Skeletal muscle satellite cell (primary cell): ENCODE data around the gene OR1E1. TPM values are rescaled to one million over a fixed set of nuclear protein-coding genes. Genes with fewer than 3 reads are reported as not detected.
"Not testable (repeated sequence)": the region's sequence is repeated elsewhere in the genome, so short reads cannot be mapped to it uniquely, and the experiment has no call there.

Experiments
- H3K27me3 ChIP-seq: 2 replicates; pipeline ENCODE4 v1.7.0; 2013; ENCODE audit warnings: low read length; ENCODE audit not compliant: control insufficient read depth, insufficient read depth
- H3K36me3 ChIP-seq: 2 replicates; pipeline ENCODE4 v1.7.0; 2013; ENCODE audit warnings: mild to moderate bottlenecking, control low read depth, low read length; ENCODE audit not compliant: insufficient read depth
- H3K4me1 ChIP-seq: 2 replicates; pipeline ENCODE4 v1.7.0; 2013; ENCODE audit warnings: low read length; ENCODE audit not compliant: control insufficient read depth, insufficient read depth
- H3K4me2 ChIP-seq: 2 replicates; pipeline ENCODE4 v1.7.0; 2013; ENCODE audit warnings: mild to moderate bottlenecking, low read length
- H3K4me3 ChIP-seq: 2 replicates; pipeline ENCODE4 v1.7.0; 2013; ENCODE audit warnings: low read length
- H3K9ac ChIP-seq: 2 replicates; pipeline ENCODE4 v1.7.0; 2013; ENCODE audit warnings: mild to moderate bottlenecking, low read depth, low read length, moderate library complexity
- H3K9me3 ChIP-seq: replicated peaks from 2 replicates; pipeline ENCODE4 v1.7.0; 2013; ENCODE audit warnings: mild to moderate bottlenecking, control low read depth, low read length
- small RNA-seq: library from RNA; depleted of rRNA; stranded (forward); fragments of <200 nt; gene quantifications from one replicate; pipeline ENCODE3, GENCODE V24; 2012

OR1E1 gene

DNA sequence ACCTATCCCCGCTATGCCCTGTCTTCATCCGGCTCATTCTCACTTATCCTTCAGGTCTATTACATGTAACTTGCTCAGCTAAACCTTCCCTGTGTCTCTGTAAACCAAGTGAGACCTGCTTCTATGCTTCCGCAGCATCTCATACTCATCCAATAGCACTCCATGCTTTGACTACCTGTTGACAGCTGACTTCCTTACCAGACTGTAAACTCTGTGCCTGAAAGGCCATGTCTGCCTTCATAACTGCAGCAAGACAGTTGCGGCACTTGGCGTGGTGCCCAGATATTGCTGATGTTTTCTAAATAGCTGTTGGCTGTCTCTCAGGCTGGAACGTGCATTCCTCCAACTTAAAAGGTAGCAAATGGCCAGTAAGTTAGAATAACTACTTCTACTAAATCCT lies 1.8 kb upstream of the OR1E1 start:
- H3K27me3 ChIP-seq, result no peaks in the 10 kb centered on the region
- no peaks in the 10 kb centered on the region for H3K36me3 ChIP-seq
- no peak overlapping the region for H3K4me3 ChIP-seq
- H3K4me1 ChIP-seq, result no peaks in the 10 kb centered on the region
- no peaks in the 10 kb centered on the region for H3K9me3 ChIP-seq
- H3K4me2 ChIP-seq, result no peak overlapping the region
- H3K9ac ChIP-seq, result no peak overlapping the region

DNA sequence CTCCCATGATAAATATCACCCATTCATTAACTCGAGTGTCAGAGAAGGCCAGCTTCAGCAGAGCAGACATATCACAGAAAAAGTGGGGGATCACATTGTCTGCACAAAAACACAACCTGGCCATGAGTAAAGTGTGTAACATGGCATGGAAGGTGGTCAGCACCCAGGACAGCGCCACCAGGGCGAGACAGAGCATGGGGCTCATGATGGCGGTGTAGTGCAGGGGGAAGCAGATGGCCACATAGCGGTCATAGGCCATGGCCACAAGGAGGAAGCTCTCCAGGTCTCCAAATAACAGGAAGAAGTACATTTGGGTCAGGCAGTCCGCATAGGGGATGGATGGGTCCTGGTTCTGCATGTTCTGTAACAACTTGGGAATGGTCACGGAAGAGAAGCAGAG lies 409 bp downstream of the OR1E1 start:
- not testable (repeated sequence) for H3K4me2 ChIP-seq, H3K9ac ChIP-seq, H3K9me3 ChIP-seq, H3K4me3 ChIP-seq, H3K27me3 ChIP-seq, H3K36me3 ChIP-seq, H3K4me1 ChIP-seq

GRCh38 chr17:3389791-3390190 lies 8.4 kb downstream of the OR1E1 start:
- no peaks in the 10 kb centered on the region for H3K4me1 ChIP-seq

GRCh38 chr17:3385869-3386816 lies 12.1 kb downstream of the OR1E1 start, which contains the start of gene OR3A2:
TSS of gene OR3A2 (minus strand) at chr17:3386308.
- H3K4me1 ChIP-seq, result no peaks in the 10 kb centered on the region
- H3K36me3 ChIP-seq, result no peaks in the 10 kb centered on the region
- no peaks in the 10 kb centered on the region for H3K9me3 ChIP-seq
- H3K4me3 ChIP-seq, result no peak within 1 kb of the TSS
- no peak within 1 kb of the TSS for H3K4me2 ChIP-seq
- no peak within 1 kb of the TSS for H3K9ac ChIP-seq
- H3K27me3 ChIP-seq, result no peaks in the 10 kb centered on the region

More at GRCh38 chr17:3389791-3390190, 8.4 kb downstream of the OR1E1 start:
- H3K4me2 ChIP-seq, result no peak overlapping the region
- no peaks in the 10 kb centered on the region for H3K9me3 ChIP-seq
- no peaks in the 10 kb centered on the region for H3K36me3 ChIP-seq
- H3K4me3 ChIP-seq, result no peak overlapping the region
- H3K9ac ChIP-seq, result no peak overlapping the region
- H3K27me3 ChIP-seq, result no peaks in the 10 kb centered on the region

DNA sequence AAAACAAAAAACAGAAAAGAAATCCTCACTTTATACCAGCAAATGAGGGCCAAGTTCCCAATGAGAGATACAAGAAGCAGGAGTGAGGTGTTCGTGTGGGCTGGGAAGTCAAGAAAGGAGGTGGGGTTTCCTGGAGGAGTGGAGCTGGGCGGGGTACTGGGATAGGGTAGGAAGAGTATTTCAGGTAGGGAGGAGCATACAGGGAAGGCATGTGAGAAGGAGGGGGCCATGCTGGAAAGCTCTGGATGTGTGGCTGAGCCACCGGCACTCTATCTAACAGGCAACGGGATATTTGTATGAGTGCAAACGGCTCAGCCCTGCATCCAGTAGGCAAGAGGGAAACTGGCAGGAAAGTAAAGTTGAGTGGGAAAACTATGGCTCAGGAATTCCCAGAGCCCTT lies 16.3 kb downstream of the OR1E1 start:
- H3K4me3 ChIP-seq, result no peak overlapping the region
- no peak overlapping the region for H3K4me2 ChIP-seq
- no peak overlapping the region for H3K9ac ChIP-seq
- H3K9me3 ChIP-seq, result no peaks in the 10 kb centered on the region
- no peaks in the 10 kb centered on the region for H3K4me1 ChIP-seq
- H3K36me3 ChIP-seq, result no peaks in the 10 kb centered on the region
- no peaks in the 10 kb centered on the region for H3K27me3 ChIP-seq

- no peak overlapping the region for H3K9ac ChIP-seq
- no peaks in the 10 kb centered on the region for H3K36me3 ChIP-seq
- H3K4me2 ChIP-seq, result no peak overlapping the region
- no peaks in the 10 kb centered on the region for H3K27me3 ChIP-seq
- H3K9me3 ChIP-seq, result peaks cover 3% of the 10 kb centered on the region
- no peaks in the 10 kb centered on the region for H3K4me1 ChIP-seq
- no peak overlapping the region for H3K4me3 ChIP-seq
Measured at GRCh38 chr17:3378321-3378720, 19.9 kb downstream of the OR1E1 start.

DNA sequence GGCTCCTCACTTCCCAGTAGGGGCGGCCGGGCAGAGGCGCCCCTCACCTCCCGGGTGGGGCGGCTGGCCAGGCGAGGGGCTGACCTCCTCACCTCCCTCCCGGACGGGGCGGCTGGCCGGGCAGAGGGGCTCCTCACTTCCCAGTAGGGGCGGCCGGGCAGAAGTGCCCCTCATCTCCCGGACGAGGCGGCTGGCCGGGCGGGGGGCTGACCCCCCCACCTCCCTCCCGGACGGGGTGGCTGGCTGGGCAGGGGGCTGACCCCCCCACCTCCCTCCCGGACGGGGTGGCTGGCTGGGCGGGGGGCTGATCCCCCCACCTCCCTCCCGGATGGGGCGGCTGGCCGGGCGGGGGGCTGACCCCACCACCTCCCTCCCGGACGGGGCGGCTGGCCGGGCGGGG lies 27.0 kb downstream of the OR1E1 start:
- not testable (repeated sequence) for H3K36me3 ChIP-seq, H3K27me3 ChIP-seq, H3K9ac ChIP-seq, H3K9me3 ChIP-seq, H3K4me3 ChIP-seq, H3K4me1 ChIP-seq, H3K4me2 ChIP-seq

Small RNA genes lying within 50 kb of the gene (small RNA-seq; reads per million reads assigned to genes)
- gene OR1AC1P, result not detected
